HG03103 (cell line): ENCODE results near the gene MACC1.

ENCODE experiments used
- ATAC-seq: cut with Tn5 transposase; IDR thresholded peaks from one replicate; pipeline ENCODE4 v1.9.1; 2021; ENCODE audit warnings: low read depth; ENCODE audit not compliant: unreplicated experiment

Gene MACC1

DNA sequence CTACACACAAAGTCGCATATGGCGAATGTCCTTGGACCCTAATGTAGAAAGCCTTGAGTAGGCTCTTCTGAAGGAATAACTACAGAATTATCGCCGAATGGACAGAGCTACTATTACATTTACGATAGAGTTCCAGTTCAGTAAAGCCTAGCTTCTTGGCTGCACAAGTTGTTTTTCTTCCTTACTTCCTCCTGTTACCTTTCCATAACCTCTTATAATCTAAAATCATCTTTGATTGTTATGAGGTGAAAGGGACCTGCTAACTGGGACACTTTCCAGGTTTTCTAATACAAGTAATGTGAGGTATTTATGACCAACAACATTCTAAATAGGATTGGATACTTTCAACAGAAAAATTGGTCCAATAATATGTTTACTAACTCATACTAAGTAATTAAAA lies 31.2 kb downstream of the MACC1 start:
- no peak for ATAC-seq

DNA sequence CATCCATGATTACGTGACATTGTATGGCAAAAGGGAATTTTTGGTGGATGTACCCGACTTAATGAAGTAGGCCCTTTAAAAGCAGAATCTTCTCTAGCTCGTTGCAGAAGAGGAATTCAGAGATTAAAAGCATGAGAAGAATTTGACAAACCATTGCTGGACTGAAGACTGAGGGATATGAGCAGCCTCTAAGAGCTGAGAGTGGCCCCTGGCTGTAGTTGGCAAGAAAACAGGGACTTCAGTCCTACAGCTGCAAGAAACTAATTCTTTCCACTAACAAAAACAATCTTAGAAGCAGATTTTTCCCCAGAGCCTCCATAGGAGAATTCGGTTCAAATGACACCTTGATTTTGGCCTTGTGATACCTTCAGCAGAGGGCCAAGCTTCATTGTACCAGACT lies 34.1 kb downstream of the MACC1 start:
- no peak for ATAC-seq

DNA sequence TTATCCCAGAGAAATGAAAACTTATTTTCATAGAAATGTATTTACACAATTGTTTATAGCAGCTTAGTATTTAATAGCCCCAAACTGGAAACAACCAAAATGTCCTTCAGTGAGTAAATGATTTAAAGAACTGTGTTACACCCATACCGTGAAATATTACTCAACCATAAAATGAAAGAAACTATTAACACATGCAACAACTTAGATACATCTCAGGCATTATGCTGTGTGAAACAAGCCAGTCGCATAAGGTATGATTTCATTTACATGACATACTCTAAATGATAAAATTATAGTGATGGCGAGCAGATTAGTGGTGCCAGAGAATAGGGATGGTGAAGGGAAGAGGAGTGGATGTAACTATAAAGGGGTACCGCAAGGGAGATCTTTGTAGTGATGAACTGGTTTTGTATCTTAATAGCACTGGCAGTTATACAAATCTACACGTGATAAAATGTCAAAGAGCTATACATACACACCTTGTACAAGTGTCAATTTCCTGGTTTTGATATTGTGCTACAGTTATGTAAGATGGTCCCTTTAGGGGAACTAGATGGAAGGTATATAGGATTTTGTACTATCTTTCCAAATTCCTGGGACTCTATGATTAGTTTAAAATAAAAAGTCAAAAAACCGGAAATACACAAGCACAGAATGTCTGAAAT lies 40.5 kb downstream of the MACC1 start:
- ATAC-seq, result no peak

DNA sequence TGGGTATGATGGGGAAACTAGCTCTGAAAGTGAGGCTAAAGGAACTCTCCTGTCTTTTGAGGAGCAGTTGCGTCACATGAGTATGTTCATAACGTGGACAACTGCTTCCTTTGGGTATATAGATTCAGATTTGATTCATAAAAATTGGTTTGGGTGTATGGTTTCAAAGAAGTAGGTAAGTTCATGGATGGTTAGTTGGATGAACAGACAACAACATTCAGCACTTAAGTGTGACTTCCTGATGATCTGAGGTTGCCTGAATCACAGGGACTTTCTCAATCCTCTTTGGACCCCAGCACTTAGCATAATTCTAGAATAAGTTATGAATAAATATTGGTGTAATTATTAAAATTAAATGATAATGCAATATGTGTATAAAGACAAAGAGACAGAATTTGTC lies 43.4 kb downstream of the MACC1 start:
- ATAC-seq, result no peak

DNA sequence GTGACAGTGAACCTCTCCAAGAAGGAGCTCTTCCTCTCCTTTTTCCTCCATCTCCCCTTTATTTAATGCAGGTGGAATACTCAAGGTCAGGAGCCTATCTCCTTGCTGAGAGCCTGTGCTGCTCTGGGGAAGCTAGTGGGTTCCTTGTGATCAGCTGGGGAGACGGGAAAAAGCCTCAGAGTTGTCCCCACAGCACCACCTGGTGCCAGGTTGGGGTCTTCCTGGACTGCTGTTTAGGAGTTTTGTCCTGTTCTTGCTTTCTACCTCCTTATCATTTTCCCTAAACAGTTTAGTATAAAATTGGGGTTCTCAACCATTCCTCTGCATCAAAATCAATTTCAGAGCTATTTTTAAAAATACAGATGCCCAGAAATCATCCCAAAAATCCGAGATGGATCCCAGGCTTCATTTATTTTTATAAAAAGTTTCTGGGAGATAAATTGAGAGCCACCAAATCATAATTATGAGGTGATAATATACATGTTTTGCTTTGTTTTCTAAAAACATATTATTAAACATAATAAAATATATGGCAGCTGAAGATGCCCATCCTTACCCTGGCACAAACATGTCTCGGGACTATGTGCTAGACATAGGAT lies 44.3 kb downstream of the MACC1 start:
- ATAC-seq, result no peak

DNA sequence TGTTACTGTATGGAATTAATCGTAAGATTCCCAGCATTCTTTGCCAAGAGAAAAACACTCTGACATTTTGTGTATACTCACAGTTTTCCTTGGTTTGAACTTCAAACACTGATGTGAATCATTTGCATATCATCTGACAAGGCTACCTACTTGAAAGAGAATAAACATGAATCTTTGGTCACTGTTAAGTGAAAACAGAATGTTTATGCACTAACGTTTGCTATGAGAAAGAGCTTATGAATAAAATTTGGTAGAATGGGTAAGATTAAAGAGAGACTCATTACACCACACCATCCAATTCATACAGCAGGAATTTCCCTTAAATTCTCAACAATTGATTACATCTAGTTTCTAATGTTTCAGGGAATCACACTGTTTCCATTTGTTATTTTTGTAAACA lies 46.6 kb downstream of the MACC1 start:
- ATAC-seq, result no peak

DNA sequence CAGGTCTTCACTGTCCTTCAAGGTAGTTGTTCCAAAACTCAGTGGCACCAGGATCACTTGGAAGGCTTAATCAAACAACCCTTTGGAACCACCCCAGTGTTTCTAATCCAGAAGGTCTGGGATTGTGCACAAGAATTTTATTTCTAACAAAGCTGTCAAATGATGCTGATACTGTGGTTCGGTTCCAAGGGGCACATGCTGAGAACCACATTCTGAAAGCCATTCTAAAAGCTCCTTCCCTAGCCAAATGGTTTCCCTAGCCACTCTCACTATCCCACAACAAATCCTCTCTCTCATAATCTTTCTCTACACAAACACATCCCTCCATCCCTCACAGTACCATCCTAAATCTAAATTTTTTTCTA lies 52.1 kb downstream of the MACC1 start:
- no peak for ATAC-seq

DNA sequence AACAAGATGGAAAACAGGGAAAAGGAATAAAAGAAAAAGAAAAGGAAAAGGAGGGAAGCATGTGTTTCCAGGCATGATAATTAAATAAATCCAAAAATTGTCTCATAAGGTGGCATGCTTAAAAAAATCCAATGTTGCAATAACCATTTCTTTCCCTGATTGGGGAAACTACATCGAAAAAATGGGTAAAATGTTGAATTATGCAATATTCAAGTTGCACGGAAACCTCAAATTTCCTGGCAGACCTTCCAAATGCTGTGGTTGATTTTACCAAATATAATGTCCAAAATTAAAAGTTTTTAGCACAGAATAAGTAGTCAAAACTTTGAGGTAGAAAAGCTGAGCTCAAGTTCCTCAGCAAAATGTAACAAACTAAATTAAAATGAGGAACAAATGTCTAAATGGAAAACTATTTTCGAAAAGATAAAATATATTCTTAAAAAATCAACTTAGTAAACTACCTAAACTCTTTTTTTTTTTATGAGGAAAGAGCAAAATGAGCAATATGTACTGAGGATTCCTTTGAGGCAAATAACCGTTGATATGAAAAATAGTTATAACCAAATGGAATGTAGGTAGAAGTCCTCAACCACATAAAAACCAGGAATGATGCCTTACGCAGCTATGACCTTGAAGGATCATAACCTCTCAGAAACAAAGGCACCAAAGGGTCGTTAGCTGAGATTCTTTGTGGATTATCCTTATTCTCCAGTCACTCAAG lies 52.6 kb downstream of the MACC1 start:
- no peak for ATAC-seq

DNA sequence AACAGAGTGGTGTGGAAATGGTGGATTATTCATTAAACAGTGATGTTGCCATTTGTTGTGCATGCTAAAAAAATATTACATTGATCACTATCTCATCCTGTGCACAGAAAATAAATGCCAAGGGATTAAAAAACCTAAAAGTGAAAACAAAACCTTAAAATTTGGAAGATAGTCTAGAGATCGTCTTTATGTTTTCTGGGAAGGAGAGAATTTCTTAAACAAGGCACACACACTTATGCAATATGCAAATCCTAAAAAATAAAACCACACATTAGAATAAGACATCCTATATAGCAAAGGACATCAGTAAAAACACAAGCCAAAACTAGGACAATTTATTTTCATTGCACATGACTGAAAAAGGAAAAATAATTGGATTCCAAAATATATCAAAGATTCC lies 54.5 kb downstream of the MACC1 start:
- ATAC-seq, result no peak

DNA sequence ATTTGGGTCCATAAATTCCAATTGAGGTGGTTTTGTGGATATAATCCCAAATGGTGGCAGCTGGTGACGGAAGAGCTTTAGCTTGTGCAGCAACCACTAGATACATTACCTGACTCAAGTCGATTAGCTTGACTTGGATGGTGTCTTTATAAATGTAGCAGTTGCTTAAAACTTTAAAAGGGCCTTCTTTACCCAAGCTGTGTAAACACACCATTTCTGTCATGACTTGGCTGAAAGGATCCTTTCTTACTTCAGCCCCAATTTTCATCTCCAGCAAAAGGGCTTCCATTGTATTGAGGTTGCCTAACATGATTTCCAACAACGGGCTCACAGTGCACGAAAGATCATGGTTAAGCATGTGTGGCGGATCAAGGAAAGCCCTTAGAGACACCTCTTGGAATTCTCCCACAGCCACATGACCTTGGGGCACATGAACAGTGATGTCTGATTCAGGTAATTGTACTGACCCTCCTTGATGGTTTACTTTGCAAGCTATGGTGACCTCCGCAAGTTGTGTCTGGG lies 57.9 kb downstream of the MACC1 start:
- no peak for ATAC-seq

DNA sequence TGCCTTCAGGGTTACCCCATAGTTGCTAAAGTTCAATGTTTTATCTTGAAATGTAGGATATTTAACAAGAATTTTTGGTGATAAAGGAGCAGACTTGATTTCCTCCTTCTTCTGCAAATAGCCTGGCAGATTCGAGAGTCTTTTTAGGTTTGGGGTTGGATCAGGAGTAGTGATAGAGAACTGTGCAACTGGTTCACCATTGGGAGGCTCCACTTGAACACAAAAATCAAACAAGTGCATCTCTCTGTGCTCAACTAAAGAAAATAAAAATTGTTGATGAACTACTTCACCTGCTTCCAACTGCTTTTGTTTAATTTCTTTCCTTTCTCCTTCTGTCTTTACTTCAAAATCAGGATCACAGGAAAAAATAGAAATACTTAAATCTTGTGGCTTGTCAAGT lies 58.5 kb downstream of the MACC1 start:
- no peak for ATAC-seq

DNA sequence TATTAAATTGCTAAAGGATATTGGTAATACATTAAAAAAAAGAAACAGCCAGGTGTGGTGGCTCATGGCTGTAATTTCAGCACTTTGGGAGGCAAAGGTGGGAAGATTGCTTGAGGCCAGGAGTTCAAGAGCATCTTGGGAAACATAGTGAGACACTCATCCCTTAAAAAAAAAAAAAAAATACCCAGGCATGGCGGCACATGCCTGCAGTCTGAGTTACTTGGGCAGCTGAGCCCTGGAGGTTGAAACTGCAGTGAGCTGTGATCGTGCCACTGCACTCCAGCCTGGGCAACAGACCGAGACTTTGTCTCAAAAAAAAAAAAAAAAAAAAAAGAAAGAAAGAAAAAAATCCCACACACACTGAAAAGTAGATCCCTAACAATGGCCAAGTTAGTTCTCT lies 59.7 kb downstream of the MACC1 start:
- no peak for ATAC-seq

DNA sequence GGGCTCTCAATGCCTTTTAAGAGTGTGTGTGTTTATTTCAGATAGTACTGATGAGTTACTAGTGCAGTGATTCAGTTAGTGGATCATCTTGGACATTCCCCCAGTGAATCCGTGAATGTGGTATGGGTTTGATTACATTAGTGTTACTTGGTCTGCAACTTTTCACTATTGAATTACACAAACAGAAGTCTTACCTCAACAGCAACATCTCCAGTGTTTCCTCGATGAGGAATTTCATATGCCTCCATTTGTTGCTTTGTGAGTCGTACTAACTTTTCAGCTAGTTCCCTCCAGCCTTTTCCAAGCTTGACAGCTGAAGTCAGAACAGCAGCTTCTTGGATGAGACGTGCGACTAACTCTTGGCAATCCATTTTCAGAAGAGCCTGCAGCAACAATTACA lies 63.2 kb downstream of the MACC1 start:
- no peak for ATAC-seq

DNA sequence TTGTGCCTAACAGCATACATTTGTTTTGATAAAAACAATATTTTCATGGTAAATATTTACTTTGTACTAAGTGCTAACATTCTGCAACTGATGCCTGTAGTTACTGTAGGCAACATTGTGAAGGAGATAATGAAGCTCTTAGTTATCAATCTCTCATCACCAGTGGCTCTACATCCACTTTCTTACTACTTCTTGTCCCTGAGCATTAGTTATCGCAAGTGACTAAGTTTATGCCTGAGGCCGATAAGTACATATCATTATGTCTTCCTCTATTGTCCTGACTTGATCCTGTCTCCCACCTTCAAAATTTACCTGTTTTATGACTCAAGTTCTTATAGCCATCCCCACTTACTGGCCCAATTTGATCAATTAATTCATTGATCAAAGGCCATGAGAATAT lies 63.6 kb downstream of the MACC1 start:
- no peak for ATAC-seq

DNA sequence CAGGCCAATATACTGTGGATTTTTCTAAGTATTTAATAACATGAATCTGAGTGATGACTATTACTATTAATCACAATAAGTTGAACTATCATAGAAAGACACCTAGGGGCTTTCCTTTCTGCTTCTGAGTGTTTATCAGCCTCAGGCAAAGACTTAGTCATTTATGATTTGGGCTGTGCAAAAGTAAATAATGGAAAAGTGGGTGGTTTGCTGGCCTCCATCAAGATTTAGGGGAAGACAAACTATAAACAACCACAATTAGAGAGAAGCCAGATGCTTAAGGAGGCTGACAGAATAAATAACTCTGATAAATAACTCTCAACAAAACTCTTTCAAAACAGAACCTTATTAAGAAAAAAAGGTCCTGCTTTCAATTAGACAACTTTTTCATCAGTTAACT lies 64.7 kb downstream of the MACC1 start:
- no peak for ATAC-seq

DNA sequence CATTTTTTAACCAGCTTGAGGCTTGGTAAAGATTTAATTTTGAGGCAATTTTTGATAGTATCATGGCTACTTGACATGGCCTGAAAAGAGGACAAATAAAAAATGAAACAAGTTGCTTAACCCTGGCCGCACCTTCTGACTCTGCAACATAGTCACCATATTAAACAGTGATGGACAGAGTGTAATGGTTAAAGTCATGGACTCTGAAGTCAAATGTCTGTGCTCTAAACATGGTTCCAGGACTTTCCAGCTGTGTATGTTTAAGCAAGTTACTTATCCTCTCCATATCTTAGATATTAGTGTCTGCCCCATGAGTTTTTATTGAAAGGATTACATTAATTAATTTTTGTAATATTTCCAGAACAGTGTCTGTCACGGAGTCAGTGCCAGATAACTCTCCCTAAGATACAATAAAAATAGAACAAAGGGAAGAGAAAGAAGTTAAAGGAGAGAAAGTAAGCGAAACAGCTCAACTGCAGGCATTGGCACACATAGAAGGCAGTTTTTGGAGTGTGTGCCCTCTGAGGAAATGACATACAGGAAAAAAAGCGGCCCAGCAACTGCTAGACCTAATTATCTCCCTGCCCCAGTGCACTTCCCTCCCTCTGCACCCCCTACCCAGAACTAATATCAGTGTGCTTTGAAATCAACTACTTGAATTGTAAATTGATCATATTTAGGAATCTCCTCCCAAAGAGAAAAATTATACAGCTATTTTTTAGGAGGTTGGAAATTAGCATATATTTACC lies 65.3 kb downstream of the MACC1 start:
- ATAC-seq, result no peak

DNA sequence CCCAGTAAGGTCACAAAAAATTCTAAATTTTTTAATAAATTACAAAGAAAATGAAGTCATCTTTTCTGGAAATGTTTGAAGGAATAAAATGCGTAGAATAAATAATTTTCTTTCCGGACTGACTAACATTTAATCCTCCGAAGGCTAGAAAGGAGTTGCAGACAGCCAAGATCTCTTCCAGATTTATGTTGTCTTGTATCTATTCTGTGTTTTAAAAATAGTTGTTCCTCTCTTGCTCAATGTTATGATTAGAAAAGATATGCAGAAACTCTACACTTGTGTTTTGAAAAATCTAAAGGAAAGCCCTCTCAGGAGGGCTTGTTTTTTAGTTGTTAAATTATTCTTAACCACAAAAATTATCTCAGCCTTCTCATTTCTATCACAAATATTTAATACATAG lies 70.7 kb downstream of the MACC1 start:
- ATAC-seq, result no peak

DNA sequence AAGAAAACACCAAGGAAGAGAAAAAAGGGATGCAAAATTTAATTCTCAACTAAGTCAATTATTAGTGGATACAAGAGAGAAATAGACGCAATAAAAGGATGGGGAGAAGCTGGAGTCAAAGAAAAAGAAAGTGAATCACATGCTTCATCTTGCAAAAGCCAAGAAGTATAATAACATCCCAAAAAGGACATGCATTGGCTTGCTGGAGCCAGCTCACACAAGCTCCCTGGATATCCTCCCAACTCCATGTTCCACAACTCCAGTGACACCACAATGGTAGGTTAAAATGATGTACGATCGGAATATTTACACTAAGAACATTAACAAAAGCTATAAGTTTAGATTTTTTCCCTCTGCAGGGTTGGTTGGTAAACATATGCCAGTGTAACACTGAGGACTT lies 72.4 kb downstream of the MACC1 start:
- ATAC-seq, result no peak

DNA sequence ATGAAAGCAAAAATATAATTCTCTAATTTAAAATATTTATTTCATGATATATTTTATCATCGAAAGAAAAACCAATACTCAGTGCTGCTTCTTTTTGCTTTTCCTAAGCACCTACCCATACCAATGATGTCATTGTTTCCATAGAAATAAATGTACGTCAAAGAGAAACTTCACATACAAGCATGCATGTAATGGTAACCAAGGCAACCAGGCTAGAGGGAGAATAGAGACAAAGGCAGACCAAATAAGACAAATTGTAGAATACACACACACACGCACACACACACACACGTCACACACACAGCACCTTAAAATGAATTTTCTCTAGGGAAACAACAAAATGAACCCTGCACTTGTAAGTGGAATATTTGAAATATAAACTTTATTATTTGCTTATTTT lies 75.5 kb downstream of the MACC1 start:
- no peak for ATAC-seq

DNA sequence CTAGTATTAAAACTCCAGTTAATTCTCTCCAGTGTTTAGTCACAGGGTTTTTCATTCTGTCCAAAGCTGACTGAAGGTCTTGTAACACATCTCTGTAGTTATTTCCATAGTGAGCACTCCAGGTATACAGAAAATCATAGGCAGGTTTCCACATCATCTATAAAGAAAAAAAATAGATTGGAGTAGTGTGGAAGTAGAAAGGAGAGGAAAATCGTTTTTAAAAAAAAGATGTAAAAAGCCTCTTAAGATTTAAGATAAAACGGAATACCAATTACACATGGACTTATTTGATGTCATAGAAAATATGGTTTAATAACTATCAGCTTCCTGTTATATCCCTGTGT lies 76.2 kb downstream of the MACC1 start:
- no peak for ATAC-seq

DNA sequence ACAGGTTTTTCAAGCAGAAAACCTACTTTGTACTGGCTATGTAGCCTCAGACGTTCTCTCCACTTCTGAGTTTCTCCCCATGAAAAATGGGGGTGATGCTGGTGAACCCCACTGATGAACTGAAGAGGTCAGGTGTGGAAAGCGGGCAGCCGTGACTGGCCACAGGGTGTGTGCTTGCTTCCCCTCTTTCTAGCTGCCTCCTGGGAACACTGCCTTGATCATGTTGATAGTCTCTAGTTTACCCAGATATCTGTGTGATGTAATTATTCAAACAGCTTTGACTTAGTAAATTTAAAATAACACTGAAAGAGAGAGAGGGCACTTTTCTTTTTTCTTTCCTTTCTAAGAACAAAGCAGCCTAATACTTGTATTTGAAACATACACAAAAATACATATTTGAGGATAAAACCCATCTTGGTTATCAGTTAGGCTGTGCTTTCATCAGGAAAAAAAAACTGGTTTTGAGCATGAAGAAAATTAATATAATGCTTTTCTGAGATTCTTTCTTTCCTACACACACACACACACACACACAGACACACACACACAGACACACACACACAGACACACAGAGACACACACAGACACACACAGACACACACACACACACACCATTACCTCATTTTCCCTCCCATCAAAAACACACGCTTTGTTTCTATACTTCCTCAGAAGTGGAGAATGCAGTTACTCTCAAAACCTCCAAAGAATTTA lies 76.7 kb downstream of the MACC1 start:
- ATAC-seq, result no peak
